ENCODE data around the gene SMG5.

Gene SMG5

DNA sequence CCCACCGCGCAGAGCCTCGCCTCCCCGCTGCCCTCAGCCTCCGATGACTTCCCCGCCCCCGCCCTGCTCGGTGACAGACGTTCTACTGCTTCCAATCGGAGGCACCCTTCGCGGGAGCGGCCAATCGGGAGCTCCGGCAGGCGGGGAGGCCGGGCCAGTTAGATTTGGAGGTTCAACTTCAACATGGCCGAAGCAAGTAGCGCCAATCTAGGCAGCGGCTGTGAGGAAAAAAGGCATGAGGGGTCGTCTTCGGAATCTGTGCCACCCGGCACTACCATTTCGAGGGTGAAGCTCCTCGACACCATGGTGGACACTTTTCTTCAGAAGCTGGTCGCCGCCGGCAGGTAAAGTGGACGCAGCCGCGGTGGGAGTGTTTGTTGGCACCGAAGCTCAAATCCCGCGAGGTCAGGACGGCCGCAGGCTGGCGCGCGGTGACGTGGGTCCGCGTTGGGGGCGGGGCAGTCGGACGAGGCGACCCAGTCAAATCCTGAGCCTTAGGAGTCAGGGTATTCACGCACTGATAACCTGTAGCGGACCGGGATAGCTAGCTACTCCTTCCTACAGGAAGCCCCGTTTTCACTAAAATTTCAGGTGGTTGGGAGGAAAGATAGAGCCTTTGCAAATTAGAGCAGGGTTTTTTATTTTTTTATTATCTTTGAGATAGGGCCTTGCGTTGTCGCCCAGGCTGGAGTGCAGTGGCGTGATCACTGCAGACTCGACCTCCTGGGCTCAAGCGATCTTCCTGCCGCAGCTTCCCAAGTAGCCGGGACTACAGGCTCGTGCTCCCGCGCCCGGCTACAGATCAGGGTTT lies 69.6 kb downstream of the SMG5 start, which contains the start of gene PMF1:
PMF1 (plus strand) TSS at position 175 of the 811 bp plus-strand sequence; CDS start at position 184, 9 bp downstream.
- peak; percentile 97 for DNase-seq (ENCODE audit: low read depth in 2 of 2)
- TF ChIP-seq CTCF (IDR thresholded peaks at IDR 0.05; ENCODE audit: low read depth, low read length): no peak

DNA sequence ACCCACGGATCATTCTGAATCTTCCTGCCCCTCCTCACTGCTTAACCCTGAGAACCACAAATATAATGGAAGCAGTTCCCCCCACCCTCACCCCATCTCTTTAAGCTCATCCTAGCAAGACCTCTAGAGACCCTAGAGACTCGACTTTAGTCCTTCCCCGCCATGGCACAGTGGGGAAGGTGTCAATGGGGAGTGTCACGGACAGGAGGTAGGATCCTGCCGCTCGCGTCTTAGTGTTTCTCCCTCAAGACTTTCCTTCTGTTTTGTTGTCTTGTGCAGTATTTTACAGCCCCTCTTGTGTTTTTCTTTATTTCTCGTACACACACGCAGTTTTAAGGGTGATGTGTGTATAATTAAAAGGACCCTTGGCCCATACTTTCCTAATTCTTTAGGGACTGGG lies 70.5 kb downstream of the SMG5 start:
- H3K4me3 ChIP-seq (replicated peaks in 1 of 2; ENCODE audit: low read depth in 2 of 2, low read length in 2 of 2): no peak overlapping the region
- TF ChIP-seq CTCF (IDR thresholded peaks at IDR 0.05; ENCODE audit: low read depth, low read length): no peak
- DNase-seq (ENCODE audit: low read depth in 2 of 2): no peak

More for the DNA sequence above, 69.6 kb downstream of the SMG5 start, which contains the start of gene PMF1:
- peak within 1 kb of the TSS; percentile 77 to 90 for H3K4me3 ChIP-seq (replicated peaks in 1 of 2; ENCODE audit: low read depth in 2 of 2, low read length in 2 of 2)

GRCh38 chr1:156211243-156211642 lies 71.4 kb downstream of the SMG5 start:
- H3K4me3 ChIP-seq (replicated peaks in 1 of 2; ENCODE audit: low read depth in 2 of 2, low read length in 2 of 2): no peak overlapping the region
- no peak for TF ChIP-seq CTCF (IDR thresholded peaks at IDR 0.05; ENCODE audit: low read depth, low read length)
- no peak for DNase-seq (ENCODE audit: low read depth in 2 of 2)

DNA sequence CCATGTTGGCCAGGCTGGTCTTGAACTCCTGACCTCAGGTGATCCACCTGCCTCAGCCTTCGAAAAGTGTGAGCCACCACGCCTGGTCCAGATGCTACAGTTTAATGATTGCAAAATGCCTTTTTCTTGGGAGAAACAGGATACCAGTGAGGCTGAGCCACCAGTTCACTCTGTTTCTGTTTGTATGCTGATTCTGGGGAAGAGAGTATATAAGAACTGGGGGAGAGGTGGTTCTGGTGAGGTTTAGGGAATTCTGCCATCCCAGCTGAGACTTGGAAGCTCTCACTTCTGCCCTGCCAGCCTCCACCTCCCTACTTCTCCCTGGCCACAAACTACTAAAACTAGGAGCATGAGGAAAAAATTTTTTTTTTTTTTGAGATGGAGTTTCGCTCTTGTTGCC lies 77.9 kb downstream of the SMG5 start:
- no peak for TF ChIP-seq CTCF (IDR thresholded peaks at IDR 0.05; ENCODE audit: low read depth, low read length)
- H3K4me3 ChIP-seq (replicated peaks in 1 of 2; ENCODE audit: low read depth in 2 of 2, low read length in 2 of 2): no peak overlapping the region
- peak in 1 of 2 donors; percentile 57 for DNase-seq (ENCODE audit: low read depth in 2 of 2)

GRCh38 chr1:156203331-156203730 lies 79.3 kb downstream of the SMG5 start:
- peak; percentile 59 to 86 for DNase-seq (ENCODE audit: low read depth in 2 of 2)
- TF ChIP-seq CTCF (IDR thresholded peaks at IDR 0.05; ENCODE audit: low read depth, low read length): no peak
- H3K4me3 ChIP-seq (replicated peaks in 1 of 2; ENCODE audit: low read depth in 2 of 2, low read length in 2 of 2): no peak overlapping the region

- DNase-seq (ENCODE audit: low read depth in 2 of 2): no peak
- no peak overlapping the region for H3K4me3 ChIP-seq (replicated peaks in 1 of 2; ENCODE audit: low read depth in 2 of 2, low read length in 2 of 2)
- TF ChIP-seq CTCF (IDR thresholded peaks at IDR 0.05; ENCODE audit: low read depth, low read length): no peak
Measured at GRCh38 chr1:156200044-156200443, 82.6 kb downstream of the SMG5 start.
